GM19099 (cell line): Measurements from ENCODE around the gene TFAP2E.

ENCODE experiments used
- POLR2A ChIP-seq: IDR thresholded peaks from 3 replicates; pipeline ENCODE4 v1.6.1; 2011; ENCODE audit warnings: low read depth; ENCODE audit not compliant: insufficient read length; ENCODE audit errors: extremely low read depth

The TFAP2E gene

DNA sequence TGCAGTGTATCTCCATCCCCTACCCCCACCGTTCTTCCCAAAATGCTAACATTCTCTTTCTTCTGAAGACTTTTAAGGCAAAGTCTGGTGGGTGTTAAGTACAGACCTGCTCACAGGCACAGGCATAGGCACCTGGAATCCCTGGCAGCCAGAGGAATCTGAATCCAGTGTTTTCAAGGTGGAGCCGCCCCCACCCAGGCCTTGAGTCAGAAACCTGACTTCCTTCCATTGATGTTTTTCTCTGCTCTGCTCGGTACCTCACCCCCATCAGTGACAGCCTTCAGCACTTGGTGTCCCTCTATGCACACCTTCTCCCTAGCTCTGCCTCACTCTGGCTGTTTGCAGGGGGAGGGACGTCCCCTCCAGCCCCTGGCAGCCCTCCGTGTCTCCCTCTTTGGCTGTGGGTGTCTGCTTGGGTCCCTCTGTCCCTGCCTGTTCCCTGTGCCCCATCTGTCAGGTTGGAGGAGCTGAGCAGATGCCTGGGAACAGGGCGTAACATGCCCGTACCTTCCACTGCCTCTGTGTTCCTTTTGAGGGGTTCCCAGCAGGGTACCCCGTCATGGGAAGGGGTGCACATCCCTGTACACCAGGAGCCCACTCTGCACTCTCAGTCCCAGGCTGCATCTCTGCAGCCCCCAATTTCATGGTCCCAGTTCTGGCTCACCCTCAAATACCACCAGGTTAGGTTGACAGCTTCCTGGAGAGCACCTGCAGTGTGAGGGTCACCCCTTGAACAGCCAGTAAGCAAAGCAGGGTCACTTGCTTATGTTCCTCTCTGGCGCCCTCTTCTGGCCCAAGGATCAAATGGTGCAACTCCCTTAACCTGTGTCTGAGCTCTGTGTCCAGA, 8.9 kb upstream of the TFAP2E start:
- no peak for TF ChIP-seq POLR2A

DNA sequence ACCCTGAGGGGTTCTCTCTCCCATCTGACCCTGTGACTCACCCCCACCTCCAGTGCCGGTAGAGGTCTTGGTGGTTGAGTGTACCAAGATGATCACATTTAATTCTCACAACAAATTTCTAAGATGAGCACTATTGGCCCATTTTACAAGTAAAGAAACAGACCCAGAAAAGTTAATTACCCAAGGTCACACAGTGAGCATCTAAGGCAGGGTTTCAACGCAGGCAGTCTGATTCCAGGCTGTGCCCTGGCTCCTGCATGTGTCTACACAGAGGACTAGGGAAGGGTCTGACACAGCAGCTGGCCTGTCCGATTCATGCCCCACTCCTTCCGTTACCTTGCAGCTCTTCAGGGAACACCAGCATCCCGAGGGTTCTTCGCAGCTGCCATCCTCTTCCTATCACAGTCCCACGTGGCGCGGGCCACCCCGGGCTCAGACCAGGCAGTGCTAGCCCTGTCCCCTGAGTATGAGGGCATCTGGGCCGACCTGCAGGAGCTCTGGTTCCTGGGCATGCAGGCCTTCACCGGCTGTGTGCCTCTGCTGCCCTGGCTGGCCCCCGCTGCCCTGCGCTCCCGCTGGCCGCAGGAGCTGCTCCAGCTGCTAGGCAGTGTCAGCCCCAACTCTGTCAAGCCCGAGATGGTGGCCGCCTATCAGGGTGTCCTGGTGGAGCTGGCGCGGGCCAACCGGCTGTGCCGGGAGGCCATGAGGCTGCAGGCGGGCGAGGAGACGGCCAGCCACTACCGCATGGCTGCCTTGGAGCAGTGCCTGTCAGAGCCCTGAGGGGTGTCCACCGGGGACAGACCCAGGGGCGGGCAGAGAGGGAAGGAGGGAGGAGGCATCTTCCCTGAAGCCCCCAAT, 8.0 kb upstream of the TFAP2E start:
- TF ChIP-seq POLR2A = no peak

DNA sequence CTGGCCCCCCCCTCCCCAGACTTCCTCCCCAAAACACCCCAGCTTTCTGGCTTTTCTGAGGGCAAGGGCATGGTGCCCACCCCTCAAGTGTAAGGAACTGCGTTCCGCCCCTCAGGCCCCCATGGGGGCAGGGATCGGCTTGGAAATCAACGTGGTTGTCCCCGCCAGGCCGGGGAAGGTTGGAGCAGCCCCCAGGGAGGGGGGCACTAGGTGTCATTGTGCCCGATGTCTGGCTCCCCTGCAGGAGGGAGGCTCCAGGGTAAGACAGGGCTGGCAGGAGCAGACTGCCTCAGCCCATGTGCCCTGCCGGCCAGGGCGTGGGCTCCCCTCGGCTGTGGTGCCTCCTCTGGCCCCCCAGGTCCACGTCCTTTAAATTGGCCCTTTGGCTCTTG, 7.4 kb upstream of the TFAP2E start:
- no peak for TF ChIP-seq POLR2A

DNA sequence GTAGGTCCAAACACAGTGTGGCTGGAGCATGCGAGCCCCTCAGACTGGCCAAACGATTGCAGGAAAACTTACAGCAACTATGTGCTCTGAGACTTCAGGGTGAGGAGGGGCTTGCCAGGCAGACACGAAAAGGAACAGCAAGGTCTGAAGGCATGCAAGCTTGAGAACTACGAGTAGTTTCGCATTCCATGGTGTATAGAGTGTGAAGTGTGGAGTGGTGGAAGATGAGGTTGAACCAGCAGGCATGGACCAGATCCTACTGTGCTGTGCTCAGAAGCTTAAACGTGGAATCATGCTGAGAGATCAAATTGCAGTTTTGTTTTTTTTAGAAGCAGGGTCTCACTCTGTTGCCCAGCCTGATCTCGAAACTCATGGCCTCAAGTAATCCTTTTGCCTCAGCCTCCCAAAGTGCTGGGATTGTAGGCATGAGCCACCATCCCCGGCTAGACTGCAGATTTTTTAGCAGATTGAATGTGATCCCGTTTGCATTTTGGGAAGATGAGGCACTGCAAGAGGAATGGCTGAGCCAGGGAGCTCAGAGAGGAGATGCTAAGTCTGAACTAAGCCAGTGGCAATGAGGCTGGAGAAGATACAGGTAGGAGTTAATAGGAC, 5.1 kb upstream of the TFAP2E start:
- no peak for TF ChIP-seq POLR2A

DNA sequence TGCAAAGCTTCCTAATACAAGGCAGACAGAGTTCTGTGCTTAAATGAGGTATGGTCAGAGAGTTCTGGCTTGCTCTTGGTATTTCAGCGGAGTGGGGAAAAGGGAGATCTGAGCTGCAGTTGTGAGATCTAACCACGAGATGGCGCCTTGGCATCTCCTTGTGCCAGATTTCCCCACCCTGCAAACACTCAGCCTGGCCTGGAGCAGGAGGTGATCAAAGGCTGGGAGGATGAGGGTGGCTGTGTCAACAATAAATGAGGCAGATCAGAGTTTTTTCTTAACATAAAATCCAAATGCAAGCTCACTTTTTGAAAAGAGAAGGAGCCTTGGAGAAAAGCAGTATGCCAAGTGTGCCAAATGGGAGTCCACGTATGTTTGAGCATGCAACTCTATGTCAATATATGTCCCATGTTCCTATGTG, 4.1 kb upstream of the TFAP2E start:
- no peak for TF ChIP-seq POLR2A

DNA sequence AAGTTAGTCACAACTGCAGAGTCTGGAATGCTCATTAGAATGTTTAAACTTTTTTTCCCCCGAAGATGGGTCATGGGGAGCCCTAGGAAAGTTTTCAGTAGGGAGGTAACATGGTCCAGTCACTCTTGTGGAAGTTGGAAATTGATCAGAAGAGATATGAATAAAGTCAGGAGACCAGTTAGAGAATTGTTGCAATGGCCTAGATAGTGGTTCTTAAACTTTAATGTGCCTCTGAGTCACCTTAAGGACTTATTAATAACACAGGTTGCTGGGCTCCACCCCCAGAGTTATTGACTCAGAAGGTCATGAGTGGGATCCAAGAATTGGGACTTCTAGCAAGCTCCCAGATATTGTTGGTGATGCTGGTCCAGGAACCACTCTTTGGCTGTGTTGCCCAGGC, 3.2 kb upstream of the TFAP2E start:
- no peak for TF ChIP-seq POLR2A

DNA sequence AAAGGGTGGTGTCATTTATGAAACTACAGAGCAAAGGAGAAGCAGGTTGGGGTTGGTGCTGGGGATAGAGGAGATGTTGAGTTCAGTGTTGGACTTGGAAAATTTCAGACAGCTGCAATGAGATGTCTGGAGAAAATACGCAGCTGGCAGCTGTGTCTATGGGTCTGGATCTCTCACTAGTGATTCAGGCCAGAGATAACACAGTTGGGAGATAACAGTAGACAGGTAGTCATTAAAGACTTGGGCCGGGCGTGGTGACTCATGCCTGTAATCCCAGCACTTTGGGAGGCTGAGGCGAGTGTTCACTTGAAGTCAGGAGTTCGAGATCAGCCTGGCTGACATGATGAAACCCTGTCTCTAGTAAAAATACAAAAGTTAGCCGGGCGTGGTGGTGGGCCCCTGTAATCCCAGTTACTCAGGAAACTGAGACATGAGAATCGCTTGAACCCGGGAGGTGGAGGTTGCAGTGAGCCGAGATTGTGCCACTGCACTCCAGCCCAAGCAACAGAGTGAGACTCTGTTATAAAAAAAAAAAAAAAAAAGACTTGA, 2.5 kb upstream of the TFAP2E start:
- TF ChIP-seq POLR2A = no peak

DNA sequence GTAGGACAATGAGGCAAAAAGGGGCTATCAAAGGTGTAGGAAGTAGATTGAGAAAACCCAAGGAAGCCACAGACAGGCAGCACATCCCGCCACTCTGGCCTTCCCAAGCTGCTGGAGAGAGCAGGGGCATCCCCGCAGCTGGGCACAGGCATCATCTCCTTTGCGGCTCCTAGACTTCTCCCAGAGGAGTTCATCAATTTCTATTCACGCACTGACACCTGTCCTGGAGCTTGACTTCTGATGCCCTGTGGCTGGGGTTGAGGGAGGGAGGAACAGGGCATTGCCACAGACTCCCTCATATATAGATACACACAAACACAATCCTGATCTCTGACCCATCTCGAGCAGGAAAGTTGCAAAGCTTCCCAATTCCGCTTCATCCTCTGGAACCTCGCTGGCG, 1.9 kb upstream of the TFAP2E start:
- TF ChIP-seq POLR2A = no peak

DNA sequence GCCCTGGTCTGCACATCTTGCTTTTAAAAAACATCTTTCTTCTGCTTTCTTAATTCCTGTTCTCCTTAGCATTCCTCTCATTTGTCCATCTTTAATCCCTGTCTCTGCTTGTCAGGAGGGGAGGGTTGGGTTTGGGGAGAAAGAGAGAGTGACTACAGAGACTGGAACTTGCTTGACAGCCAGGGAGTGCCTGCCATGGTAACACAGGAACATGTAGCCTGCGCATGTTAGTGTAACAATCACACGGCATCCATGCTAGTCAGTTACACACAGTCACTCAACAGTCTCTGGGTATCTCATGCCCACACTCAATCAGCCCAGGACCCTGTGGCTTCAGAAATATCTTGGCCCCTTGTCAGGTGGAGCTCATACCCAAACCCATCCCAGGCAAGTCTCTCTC, 818 bp upstream of the TFAP2E start:
- no peak for TF ChIP-seq POLR2A

DNA sequence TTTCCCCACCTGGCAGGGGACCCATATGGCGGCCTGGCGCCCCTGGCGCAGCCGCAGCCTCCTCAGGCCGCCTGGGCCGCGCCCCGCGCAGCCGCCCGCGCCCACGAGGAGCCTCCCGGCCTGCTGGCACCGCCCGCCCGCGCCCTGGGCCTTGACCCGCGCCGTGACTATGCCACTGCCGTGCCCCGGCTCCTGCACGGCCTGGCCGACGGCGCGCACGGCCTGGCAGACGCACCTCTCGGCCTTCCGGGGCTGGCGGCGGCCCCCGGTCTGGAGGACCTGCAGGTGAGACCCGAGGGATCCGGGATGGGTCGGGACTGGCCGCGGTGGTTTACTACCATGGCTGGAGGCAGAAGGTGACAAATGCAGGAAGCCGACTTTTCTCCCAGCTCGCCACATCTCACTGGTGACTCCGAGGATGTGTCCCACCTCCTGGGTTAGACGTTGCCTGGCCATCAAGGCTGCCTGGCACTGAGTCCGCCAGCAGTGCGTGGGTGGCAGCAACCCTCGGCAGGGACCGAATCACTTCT, 1.1 kb downstream of the TFAP2E start:
- TF ChIP-seq POLR2A = no peak

DNA sequence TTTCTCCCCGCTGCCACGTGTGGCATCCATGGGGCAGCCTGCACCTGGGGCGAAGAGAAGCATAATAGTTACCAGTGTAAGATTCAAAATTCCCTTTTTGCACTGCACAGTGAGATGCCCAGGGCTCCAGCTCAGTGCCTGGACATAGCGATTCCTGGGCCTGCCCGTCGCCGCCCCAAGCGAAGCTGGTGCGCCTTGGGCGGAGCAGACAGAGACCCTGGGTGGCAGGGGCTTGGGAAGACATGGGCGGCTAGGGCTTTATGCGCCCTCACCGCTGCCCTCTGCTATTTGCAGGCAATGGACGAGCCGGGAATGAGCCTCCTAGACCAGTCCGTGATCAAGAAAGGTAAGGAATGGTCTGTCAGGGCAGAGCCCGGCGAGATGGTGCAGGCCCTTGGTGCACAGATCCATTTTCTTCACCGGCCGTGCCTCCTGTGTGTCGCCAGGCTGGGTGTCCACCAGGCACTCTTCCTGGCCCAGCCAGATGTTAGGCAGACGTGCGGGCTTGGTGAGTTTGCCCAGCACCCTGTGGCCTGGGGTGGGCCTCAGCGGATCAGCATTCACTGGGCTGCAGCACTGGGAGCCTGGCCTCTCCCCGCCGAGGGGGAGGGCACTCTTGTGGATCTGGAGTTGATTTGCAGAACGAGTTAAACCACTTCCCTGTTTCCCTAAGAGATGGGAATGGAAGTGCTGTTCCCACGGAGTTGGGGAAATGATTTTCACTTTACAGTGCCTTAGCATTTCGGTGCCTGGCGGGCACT, 1.7 kb downstream of the TFAP2E start:
- no peak for TF ChIP-seq POLR2A

DNA sequence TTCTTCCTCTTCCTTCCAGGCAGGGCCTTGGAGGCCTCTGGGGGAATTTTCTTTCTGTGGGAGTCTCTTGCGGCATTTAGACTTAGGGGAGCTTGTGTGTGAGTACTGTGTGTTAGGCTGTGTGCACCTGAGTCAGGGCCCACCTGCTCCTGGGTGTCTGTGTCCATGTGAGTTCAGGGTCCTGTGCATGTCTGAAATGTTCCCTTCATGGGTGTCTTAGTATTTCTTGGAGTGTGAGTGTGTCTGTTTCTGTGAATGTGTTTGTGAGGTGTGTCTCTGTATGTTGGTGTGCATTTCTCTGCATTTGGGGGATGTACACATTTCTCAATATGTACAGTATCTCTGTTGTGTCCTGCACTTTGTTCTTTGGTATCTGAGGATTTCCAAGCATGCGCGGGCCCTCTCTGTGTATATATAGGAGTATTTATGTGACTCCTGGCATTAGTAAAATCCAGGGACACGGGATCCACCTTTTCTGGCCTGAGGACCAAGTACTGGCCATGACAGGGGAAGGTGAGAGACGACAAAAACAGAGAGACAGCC, 2.4 kb downstream of the TFAP2E start:
- no peak for TF ChIP-seq POLR2A

DNA sequence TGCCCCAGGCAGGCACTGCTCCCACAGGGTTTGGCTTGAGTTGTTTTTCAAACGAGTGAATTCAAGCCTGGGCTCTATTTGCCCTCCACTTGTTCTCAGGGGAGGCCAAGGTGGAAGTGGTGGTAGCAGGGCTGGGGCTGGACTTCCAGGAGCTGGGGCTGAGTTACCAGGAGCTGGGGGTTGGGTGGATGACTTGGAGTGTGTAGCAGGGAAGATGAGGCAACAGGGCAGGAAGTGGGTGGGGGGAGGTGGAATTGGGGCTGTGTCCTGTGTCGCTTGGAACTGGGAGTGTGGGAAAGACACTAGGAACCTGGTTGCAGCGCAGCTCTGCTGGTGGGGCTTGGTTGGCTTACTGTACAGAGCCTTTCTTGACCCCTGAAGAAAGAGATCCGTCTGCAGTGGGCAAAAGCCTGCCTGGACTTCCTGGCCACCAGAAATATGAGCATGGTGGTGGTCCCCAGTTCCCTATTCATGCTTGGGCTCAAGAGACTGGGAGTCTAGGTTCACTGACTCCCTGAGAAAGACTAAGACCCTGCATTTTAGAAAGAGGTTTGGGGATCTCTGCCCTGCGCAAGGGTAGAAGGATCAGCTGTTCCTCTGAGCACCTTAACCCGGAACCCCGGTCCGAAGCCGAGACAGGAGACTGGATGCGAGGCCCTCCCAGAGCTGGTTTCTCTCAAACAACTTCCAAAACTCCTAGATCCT, 3.1 kb downstream of the TFAP2E start:
- no peak for TF ChIP-seq POLR2A
